Measurements from ENCODE around the gene CCHCR1.

The CCHCR1 gene

DNA sequence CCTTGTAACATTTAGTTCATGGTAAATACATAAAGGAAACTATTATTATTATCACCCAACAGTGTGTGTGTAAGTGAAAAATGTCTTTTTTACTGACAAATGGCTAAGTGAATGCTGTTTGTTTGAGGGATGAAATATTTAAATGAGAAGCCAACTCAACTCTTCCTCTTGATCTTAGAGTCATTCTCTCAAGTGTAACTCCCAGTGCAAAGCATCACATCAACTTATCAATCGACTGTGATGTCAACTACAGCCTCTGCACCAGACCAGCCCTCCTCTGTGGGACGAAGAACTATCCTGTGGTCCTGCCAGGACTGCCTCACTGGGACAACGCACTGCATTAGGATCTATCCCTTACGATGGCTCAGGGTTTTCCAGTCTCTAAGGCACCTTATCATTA is 50.5 kb downstream of the CCHCR1 start:
- DNase-seq (ENCODE audit: low read depth), result no peak

DNA sequence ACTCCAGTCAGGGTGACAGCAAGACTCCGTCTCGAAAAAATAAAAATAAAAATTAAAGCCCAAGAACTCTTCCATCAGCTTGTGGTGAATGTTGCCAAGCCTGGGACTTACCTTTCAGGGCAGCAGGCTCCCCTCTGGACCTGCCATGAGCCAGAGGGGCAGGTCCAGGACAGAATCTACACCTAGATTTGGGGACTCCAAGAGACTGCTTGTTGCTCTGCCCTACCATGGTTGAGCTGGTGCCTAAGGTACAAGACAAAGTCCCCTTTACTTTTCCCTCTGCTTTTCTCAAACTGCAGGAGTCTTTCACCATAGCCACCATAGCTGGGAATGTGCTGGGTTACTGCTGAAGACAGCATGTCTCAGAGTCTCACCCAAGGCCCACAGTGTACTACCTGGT is 54.5 kb downstream of the CCHCR1 start:
- no peak for DNase-seq (ENCODE audit: low read depth)

DNA sequence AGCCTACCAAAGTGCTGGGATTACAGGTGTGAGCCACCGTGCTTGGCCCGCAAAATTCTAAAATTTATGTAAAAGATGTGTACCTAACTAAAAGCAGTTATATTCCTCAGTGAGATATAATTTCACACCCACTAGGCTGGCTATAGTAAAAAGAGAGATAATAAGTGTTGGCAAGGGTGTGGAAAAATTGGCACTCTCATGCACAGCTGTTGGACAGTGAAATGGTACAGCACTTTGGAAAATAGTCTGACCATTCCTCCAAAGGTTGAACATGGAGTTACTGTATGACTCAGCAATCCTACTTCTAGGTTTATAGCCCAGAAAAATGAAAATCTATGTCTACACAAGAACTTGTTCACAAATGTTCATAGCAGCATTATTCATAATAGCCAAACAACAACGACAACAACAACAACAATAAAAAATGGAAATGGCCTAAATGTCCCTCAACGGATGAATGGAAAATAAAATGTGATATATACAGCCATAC is 59.1 kb downstream of the CCHCR1 start:
- no peak for DNase-seq (ENCODE audit: low read depth)

DNA sequence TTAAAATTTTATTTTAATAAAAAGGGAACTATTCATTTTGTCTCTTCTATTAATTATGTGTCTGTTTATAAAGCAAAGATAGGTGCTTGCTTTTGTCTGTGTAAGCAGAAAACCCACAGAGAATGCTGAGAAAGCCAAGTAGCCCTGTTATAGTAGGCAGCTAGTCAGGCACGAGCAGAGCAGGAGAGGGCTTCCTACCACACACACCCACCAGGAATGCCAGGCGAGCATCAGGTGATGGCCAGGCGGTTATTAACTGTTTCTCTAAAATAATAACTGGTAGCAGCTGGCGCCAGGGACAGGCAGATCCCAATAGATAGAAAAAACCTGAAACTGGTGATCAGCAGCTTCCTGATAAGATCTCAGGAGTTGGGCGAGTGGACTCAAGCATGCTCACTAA is 60.9 kb downstream of the CCHCR1 start:
- no peak for DNase-seq (ENCODE audit: low read depth)

DNA sequence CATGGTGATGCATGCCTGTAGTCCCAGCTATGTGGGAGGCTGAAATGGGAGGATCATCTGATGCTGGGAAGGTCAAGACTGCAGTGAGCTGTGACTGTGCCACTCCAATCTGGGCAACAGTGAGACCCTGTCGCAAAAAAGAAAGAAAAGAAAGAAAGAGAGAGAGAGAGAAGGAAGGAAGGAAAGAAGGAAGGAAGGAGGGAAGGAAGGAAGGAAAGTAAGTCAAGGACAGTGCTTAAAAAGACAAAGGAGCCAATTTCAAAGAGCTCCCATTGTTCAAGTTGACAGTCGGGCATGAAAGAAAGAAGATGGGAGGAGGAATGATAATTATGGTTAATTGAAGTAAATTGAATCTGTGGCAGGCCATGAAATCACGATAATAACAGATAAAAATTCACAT is 61.4 kb downstream of the CCHCR1 start:
- no peak for DNase-seq (ENCODE audit: low read depth)

DNA sequence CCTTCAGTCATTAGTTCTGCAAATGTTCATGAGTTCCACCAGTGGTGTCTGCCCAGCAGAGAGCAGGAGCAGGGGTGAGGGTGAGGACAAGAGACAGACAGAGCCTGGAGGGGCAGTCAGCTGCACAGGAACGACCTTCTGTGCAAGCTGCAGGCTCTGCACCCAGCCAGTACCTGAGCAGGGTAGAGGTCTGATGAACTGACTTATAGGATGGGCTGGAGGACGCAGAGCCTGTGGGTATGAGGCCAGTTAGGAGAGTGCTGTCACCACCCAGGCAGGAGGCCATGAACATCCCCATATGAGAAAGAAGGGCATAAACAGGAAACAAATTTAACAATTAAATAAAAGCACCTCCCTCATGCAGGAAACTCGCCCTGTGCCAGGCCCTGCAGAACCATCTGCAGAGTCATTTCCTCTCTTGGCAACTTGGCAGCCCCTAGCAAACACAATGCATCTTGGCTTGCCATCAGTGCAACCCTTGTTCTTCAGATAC is 63.2 kb downstream of the CCHCR1 start:
- peak; percentile 4 for DNase-seq (ENCODE audit: low read depth)

DNA sequence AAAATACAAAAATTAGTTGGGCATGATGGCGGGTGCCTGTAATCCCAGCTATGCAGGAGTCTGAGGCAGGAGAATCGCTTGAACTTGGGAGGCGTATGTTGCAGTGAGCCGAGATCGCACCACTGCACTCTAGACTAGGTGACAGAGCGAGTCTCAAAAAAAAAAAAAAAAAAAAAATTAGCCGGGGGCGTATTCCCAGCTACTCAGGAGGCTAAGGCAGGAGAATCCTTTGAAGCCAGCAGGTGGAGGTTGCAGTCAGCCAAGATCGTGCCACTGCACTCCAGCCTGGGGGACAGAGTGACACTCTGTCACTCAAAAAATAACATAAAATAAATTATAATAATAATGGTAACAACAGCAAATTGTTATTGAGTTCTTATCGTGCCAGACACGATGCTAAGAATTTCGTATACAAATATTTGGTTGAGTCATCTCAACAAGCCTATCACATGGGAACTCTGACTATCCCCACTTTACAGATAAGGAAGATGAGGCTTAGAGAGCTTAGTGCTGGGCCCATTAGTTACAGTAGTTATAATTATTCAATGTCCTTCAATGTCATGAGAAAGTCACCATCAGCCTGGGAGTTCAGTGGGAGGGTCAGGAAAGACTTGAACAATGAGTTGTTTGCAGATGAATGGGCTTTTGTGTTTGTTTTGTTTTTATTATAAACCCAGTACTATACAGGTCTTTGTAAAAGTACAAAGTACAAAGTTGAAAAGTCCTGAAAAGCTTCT is 64.7 kb downstream of the CCHCR1 start:
- no peak for DNase-seq (ENCODE audit: low read depth)
